ENCODE results near the gene HK3. TPM values are rescaled to one million over a fixed set of nuclear protein-coding genes. Genes with fewer than 3 reads are reported as not detected.

The HK3 gene
- total and polyA plus RNA-seq, 2 of the 8 experiments (the other 6 are each of a cell fraction or from before 2014, with no cell fraction given), result not detected

DNA sequence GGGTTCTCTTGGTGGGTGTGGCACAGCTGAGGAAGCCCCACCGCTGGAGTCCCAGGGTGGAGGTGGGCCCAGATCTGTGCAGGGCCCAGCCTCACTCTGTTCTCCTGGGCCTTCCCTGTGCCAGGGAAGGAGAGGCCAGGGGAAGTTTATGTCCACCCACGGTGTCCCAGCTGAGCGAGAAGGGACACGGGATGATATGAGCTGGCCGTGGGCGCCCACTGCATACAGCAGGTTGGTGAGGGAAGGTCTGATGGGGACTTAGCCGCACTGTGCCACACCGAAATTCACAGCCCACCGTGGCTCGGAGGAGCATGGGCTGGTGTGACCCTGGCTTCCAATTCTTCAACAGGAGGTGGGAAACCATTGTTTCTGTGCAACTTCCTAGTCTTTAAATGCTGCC is 54.9 kb downstream of the HK3 start:
- Histone ChIP-seq H3K9ac (replicated peaks in 1 of 4; ENCODE audit: extremely low read depth in 1 of 4, low read depth in 3 of 4, low read length in 3 of 4) (no peak overlapping the region), H2BK5ac (ENCODE audit: low read depth, low read length) (no peak overlapping the region; the same call in 1 of the 2 replicates), H2BK120ac (replicated peaks; ENCODE audit: low read depth, low read length) (no peak overlapping the region), H3K14ac (ENCODE audit: insufficient read length) (no peak overlapping the region), H2AK5ac (ENCODE audit: low read depth, low read length) (no peak overlapping the region), H4K8ac (ENCODE audit: extremely low read depth, insufficient read depth, low read length) (no peak overlapping the region), H4K91ac (replicated peaks; ENCODE audit: insufficient read length, low read length) (no peak overlapping the region), H3K4ac (replicated peaks; ENCODE audit: insufficient read length, low read depth, low read length) (no peak overlapping the region), H2BK15ac (ENCODE audit: low read length) (no peak overlapping the region), H3K56ac (replicated peaks; ENCODE audit: insufficient read length, low read depth, low read length) (no peak overlapping the region), H3K4me1 (replicated peaks in 1 of 4; ENCODE audit: control insufficient read depth in 3 of 4, insufficient read depth in 4 of 4, low read length in 3 of 4) (peaks cover 0 to 20% (median 12%) of the 10 kb centered on the region in 4 experiments; a peak in 6 of 7 replicates), H3K9me3 (ENCODE audit: insufficient read depth in 2 of 2, low read depth in 1 of 2, low read length in 1 of 2) (no peaks in the 10 kb centered on the region), H3K27ac (ENCODE audit: low read depth, low read length) (no peak overlapping the region), H3K4me2 (ENCODE audit: insufficient read depth in 1 of 2, low read depth in 2 of 2, low read length in 2 of 2) (no peak overlapping the region), H3K27me3 (replicated peaks in 1 of 4; ENCODE audit: control insufficient read depth in 3 of 4, extremely low read depth in 1 of 4, insufficient read depth in 3 of 4, low read length in 3 of 4) (peaks cover 0 to 6% (median 0%) of the 10 kb centered on the region in 4 experiments; a peak in 3 of 7 replicates), H3K23me2 (ENCODE audit: low read depth, low read length) (no peaks in the 10 kb centered on the region), H3K79me2 (ENCODE audit: control insufficient read depth in 1 of 2, insufficient read depth in 2 of 2, low read length in 2 of 2) (no peaks in the 10 kb centered on the region), H3K4me3 (ENCODE audit: extremely low read depth in 1 of 4, insufficient read depth in 2 of 4, low read depth in 3 of 4, low read length in 4 of 4) (no peak overlapping the region), H3K36me3 (ENCODE audit: control insufficient read depth in 2 of 4, insufficient read depth in 4 of 4, low read length in 3 of 4) (no peaks in the 10 kb centered on the region), H3K18ac (ENCODE audit: extremely low read depth, low read length) (no peak overlapping the region), H2AFZ (ENCODE audit: low read length) (no peak overlapping the region), H3K23ac (ENCODE audit: insufficient read length) (no peak overlapping the region), H2BK12ac (ENCODE audit: low read depth, low read length) (no peak overlapping the region), H2BK20ac (ENCODE audit: low read length) (no peak overlapping the region), H4K5ac (ENCODE audit: insufficient read length, low read depth, low read length) (no peak overlapping the region), H4K20me1 (replicated peaks in 1 of 2; ENCODE audit: control insufficient read depth in 1 of 2, insufficient read depth in 2 of 2, low read length in 2 of 2) (peaks cover 3 to 6% of the 10 kb centered on the region in 2 experiments), H3K79me1 (ENCODE audit: low read depth, low read length) (no peaks in the 10 kb centered on the region)
- WGBS, 2 experiments (ENCODE audit: extremely low coverage in 1 of 2, insufficient coverage in 1 of 2, insufficient read length in 1 of 2, insufficient replicate concordance in 2 of 2, low coverage in 1 of 2, low lambda C conversion rate in 2 of 2, missing lambda C conversion rate in 1 of 2), result 90% methylated on average over 10 of the region's 10 CpGs; no CpG with 5 or more reads in 1 of the 2 experiments
- ChIA-PET POLR2A (ENCODE audit: partially characterized antibody) (no interaction called here), CTCF (ENCODE audit: partially characterized antibody) (interaction anchor here (0.9 to 3.7 kb wide), 5 partner anchors 20 to 184 kb away, joined by 3 to 13 read pairs (median 4); no protein-coding TSS in a partner anchor)
- TF ChIP-seq CTBP2 (IDR thresholded peaks at IDR 0.05; ENCODE audit: borderline replicate concordance, insufficient read depth, insufficient read length, low read length), result no peak
- no peak for TF ChIP-seq SAP30 (IDR thresholded peaks at IDR 0.05; ENCODE audit: insufficient read depth, insufficient replicate concordance, low read length)
- no peak for TF ChIP-seq POU5F1 (IDR thresholded peaks at IDR 0.05; ENCODE audit: low read depth, low read length)
- no peak for TF ChIP-seq RFX5 (IDR thresholded peaks at IDR 0.05; ENCODE audit: borderline replicate concordance, low read depth, low read length)
- no peak for TF ChIP-seq SP2 (IDR thresholded peaks at IDR 0.05; ENCODE audit: low read length)
- TF ChIP-seq SIN3A (conservative IDR thresholded peaks at IDR 0.05 in 1 of 2, IDR thresholded peaks at IDR 0.05 in 1 of 2; ENCODE audit: low read depth in 1 of 2, low read length in 2 of 2), result no peak
- no peak for TF ChIP-seq BCL11A (IDR thresholded peaks at IDR 0.05; ENCODE audit: low read depth in 2 of 2, low read length in 2 of 2)
- TF ChIP-seq SP1 (IDR thresholded peaks at IDR 0.05; ENCODE audit: low read depth, low read length), result no peak
- TF ChIP-seq JUN (IDR thresholded peaks at IDR 0.05; ENCODE audit: low read depth, low read length), result no peak
- no peak for TF ChIP-seq ZNF274 (IDR thresholded peaks at IDR 0.05; ENCODE audit: borderline replicate concordance, extremely low read depth, low read length)
- TF ChIP-seq TEAD4 (IDR thresholded peaks at IDR 0.05; ENCODE audit: low read depth, low read length), result no peak
- TF ChIP-seq POLR2A (IDR thresholded peaks at IDR 0.05; ENCODE audit: control extremely low read depth in 1 of 2, low read depth in 2 of 2, low read length in 2 of 2), result no peak
- no peak for TF ChIP-seq CBX8 (IDR thresholded peaks at IDR 0.05; ENCODE audit: borderline replicate concordance, low read depth, low read length)
- no peak for TF ChIP-seq FOSL1 (IDR thresholded peaks at IDR 0.05; ENCODE audit: insufficient read depth, low read depth, low read length)
- DNase-seq (ENCODE audit: low read depth in 1 of 2, low spot score in 2 of 2) (no peak), FAIRE-seq (no peak)

All from H1 (cell line).